ENCODE results near the gene POM121L12.

Gene POM121L12

GRCh38 chr7:53035499-53036412 is at the start of gene POM121L12:
Gene POM121L12, plus strand, starts transcription at chr7:53035633. Its CDS starts 39 bp downstream, at chr7:53035672.
- DNase-seq (ENCODE audit: low read depth), result no peak
- no peak for TF ChIP-seq CTCF (IDR thresholded peaks at IDR 0.05; ENCODE audit: insufficient read depth, low read depth, low read length, missing control alignments)

GRCh38 chr7:52992001-52992400 is 43.4 kb upstream of the POM121L12 start:
- H3K4me3 ChIP-seq (ENCODE audit: low read depth, low read length), result no peak overlapping the region
- no peak for TF ChIP-seq CTCF (IDR thresholded peaks at IDR 0.05; ENCODE audit: insufficient read depth, low read depth, low read length, missing control alignments)
- DNase-seq (ENCODE audit: low read depth), result no peak

More at GRCh38 chr7:53035499-53036412, at the start of gene POM121L12:
- no peak within 1 kb of the TSS for H3K4me3 ChIP-seq (ENCODE audit: low read depth, low read length)

- H3K4me3 ChIP-seq (ENCODE audit: low read depth, low read length), result no peak overlapping the region
- DNase-seq (ENCODE audit: low read depth), result no peak
- no peak for TF ChIP-seq CTCF (IDR thresholded peaks at IDR 0.05; ENCODE audit: insufficient read depth, low read depth, low read length, missing control alignments)
Measured at GRCh38 chr7:52992479-52993162, 42.8 kb upstream of the POM121L12 start.

- DNase-seq (ENCODE audit: low read depth), result no peak
- TF ChIP-seq CTCF (IDR thresholded peaks at IDR 0.05; ENCODE audit: insufficient read depth, low read depth, low read length, missing control alignments), result no peak
- no peak overlapping the region for H3K4me3 ChIP-seq (ENCODE audit: low read depth, low read length)
Measured at GRCh38 chr7:52995676-52996075, 39.8 kb upstream of the POM121L12 start.

- DNase-seq (ENCODE audit: low read depth), result no peak
- TF ChIP-seq CTCF (IDR thresholded peaks at IDR 0.05; ENCODE audit: insufficient read depth, low read depth, low read length, missing control alignments), result no peak
- H3K4me3 ChIP-seq (ENCODE audit: low read depth, low read length), result no peak overlapping the region
Measured at GRCh38 chr7:53001221-53001620, 34.2 kb upstream of the POM121L12 start.

- TF ChIP-seq CTCF (IDR thresholded peaks at IDR 0.05; ENCODE audit: insufficient read depth, low read depth, low read length, missing control alignments), result no peak
- no peak overlapping the region for H3K4me3 ChIP-seq (ENCODE audit: low read depth, low read length)
- DNase-seq (ENCODE audit: low read depth), result no peak
Measured at GRCh38 chr7:53002389-53002788, 33.0 kb upstream of the POM121L12 start.

Measured in GM12865 (cell line).